ENCODE results near the gene NTSR2.

Gene NTSR2

DNA sequence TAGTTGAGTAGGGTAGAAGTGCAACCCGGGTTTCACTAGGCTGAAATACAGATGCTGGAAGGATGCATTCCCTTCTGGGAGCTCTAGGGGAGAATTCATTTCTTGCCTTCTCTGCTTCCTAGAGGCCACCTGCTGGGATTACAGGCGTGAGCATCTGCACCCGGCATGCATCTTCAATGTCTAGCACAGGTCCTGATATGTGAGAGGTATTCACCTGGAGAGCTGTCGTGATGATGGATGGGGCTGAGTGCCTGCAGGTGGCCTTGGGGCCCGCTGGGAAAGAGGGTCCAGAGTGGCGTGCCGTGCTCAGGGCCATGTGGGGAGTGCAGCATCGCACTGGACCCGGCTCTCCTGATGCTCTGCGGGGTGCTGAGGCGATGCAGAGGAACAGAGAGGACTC is 6.6 kb upstream of the NTSR2 start:
- no peak for TF ChIP-seq ZFX (IDR thresholded peaks at IDR 0.05)
- TF ChIP-seq, protein P1, sequence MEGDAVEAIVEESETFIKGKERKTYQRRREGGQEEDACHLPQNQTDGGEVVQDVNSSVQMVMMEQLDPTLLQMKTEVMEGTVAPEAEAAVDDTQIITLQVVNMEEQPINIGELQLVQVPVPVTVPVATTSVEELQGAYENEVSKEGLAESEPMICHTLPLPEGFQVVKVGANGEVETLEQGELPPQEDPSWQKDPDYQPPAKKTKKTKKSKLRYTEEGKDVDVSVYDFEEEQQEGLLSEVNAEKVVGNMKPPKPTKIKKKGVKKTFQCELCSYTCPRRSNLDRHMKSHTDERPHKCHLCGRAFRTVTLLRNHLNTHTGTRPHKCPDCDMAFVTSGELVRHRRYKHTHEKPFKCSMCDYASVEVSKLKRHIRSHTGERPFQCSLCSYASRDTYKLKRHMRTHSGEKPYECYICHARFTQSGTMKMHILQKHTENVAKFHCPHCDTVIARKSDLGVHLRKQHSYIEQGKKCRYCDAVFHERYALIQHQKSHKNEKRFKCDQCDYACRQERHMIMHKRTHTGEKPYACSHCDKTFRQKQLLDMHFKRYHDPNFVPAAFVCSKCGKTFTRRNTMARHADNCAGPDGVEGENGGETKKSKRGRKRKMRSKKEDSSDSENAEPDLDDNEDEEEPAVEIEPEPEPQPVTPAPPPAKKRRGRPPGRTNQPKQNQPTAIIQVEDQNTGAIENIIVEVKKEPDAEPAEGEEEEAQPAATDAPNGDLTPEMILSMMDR (conservative IDR thresholded peaks at IDR 0.05) = no peak
- H3K27ac ChIP-seq = no peak overlapping the region

DNA sequence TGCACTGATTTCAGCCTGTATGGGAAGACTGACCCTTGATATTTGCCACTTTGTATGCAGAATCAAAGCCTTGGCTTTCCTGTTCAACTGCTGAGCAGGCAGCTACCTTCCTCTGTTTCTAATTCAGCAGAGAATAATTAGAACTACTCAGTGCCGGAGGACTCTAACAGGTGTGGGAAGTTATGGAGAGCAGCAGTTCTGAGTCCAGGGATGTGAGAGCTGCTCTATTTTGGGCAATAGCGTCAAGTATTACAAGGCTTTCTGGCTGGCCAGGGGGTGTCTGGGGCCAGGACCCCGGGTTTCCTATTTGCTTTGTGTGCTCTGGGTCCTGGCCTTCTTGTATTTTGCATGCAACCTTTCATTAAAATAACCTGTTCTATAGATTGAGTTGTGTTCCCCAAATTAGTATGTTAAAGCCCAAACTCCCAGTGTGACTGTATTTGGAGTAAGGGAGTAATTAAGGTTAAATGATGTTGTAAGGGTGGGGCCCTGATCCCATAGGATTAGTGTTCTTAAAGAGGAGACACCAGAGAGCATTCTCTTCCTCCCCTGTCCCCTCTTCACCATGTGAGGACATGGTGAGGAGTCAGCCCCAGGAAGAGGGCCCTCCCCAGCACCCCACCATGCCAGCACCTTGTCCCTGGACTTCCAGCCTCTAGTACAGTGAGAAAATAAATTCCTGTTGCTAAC is 5.6 kb upstream of the NTSR2 start:
- H3K27ac ChIP-seq = no peak overlapping the region
- TF ChIP-seq, protein P1 (conservative IDR thresholded peaks at IDR 0.05) = no peak

DNA sequence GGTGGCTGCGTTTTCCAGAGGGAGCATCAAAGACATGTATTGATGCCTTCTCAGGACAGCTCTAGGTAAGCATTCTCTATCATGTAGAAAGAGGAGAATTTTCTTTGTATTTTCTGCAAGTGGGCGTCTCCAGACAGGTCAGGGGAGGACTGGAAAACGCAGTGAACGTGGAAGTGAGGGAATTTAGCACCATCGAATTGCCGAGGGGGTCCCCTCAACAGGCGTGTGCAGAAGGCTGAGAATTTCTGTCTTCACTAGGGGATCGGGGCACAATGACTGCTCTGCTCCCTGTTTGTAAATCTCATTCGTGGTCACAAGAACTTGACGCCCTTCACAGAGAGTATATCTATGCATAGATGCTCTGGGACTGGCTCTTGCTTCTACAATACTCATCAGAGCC is 5.0 kb upstream of the NTSR2 start:
- TF ChIP-seq, protein P1 (conservative IDR thresholded peaks at IDR 0.05) = no peak
- no peak overlapping the region for H3K27ac ChIP-seq

DNA sequence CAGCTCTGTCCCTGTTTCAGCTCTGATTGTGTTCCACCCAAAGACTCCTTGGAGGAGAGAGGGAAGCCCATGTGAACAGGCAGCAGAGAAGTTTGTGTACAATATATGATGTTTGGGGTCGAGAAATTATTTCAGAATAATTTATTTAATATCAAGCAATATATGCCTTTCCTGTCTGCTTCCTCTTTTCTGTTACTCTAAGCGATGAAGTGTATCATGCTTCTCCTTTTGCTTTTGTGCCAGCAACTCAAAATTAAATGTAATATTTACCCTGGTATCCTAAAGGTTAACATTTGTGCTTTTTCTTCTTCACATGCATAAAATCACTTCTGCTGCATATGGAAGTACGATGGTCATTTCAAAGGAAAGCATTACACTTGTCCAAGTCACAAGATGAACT is 2.4 kb upstream of the NTSR2 start:
- no peak for TF ChIP-seq ZFX (IDR thresholded peaks at IDR 0.05)
- TF ChIP-seq, protein P1 (conservative IDR thresholded peaks at IDR 0.05) = no peak
- H3K27ac ChIP-seq = no peak overlapping the region

DNA sequence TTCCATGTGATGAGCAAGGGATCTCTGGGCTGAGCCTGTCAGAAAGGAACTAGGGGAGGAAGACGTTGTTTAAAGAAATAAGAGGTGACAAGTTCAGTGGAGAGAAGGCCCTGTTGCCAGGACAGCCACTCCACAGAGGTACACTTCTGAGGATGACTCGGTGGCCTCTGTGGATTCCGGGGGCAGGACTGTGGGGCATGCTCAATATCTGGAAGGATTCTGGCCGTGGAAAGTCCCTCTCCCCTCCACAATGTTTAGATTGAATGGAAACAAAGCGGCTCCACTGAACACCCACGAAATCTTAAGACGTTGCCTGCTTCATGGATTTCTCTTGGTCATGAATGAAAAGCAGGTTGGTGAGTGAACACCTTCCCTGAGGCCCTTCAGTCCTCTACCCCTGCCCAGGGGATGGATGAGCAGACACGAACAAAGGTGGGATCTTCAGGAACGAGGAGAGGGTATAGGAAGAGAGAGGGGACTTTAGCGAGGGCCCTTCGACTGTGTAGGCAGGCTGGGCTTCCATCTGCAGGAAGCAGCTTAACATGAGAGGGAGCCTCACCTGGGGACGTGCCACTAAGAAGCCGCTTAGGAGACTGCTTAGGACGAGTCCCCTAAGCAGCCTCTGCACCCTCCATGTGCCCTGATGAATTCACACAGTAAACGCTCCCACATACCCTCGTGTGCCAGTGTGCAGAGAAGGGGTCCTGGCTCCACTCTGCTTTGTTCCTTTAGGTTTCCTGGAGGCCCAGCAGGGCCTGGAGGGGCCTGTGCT is 1.9 kb downstream of the NTSR2 start:
- H3K27ac ChIP-seq = no peak overlapping the region
- TF ChIP-seq ZFX (IDR thresholded peaks at IDR 0.05) = no peak
- TF ChIP-seq, protein P1 (conservative IDR thresholded peaks at IDR 0.05) = no peak

DNA sequence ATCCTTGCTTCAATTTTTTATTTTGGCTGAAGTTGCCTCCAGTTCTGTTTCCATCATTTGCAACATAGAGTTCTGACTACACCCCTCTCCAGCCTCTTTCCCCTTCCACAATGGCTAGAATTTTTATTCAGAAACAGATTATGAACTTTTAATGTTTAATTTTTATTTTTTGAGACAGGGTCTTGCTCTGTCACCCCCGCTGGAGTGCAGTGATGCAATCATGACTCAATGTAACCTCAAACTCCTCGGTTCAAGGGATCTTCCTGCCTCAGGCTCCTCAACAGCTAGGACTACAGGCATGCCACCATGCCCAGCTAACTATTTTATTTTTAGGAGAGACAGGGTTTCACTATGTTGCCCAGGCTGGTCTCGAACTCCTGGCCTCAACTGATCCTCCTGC is 2.8 kb downstream of the NTSR2 start:
- no peak overlapping the region for H3K27ac ChIP-seq
- TF ChIP-seq, protein P1 (conservative IDR thresholded peaks at IDR 0.05) = no peak
- no peak for TF ChIP-seq ZFX (IDR thresholded peaks at IDR 0.05)

DNA sequence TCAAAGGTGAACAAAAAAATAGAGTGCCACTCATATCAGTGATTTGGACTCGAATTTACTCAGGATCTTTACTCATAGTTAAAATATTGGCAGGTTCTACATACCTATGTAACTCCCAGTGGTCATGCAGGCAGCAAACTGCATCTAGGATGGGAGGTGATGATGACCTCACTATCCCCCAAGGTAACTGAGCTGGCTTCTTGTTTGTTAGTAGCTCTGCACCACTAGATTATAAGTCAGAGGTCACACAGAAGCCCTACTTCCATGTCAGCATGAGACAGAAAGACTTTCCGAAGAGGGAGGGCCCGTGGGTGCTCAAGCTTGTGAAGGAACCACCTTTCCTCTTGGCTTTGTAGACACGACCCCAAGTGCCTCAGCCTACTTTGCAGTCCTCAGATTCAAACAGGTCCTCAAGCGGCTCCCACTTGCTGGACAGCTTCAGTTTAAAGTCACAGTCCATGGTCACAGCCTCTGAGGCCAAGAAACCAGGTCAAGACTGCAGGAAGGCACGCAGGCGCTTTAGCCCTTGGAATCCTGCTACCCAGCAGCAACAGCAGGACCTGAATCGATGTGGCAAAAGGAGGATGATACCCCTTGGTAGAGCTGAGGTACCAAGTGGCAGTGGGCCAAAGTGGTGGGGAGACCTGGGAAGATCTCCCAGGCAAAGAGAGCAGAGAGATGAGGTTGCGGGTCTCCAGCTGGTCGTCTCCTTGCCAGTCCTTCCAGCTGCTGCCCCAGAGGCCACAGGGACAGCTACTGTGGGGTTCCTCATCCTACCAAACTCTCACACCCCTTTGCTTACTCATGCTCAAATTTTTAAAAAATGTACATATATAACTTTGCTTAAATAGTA is 4.3 kb downstream of the NTSR2 start:
- TF ChIP-seq, protein P1 (conservative IDR thresholded peaks at IDR 0.05) = no peak
- no peak for TF ChIP-seq ZFX (IDR thresholded peaks at IDR 0.05)

More for the DNA sequence above, 4.3 kb downstream of the NTSR2 start:
- no peak overlapping the region for H3K27ac ChIP-seq

Data from C4-2B (cell line).